LNCAP (cell line): ENCODE measurements around the gene TLR4.

Source experiments
- CTCF ChIP-seq: fragments of 450-650 bp; IDR thresholded peaks from 2 replicates; pipeline ENCODE4 v1.5.1; 2017; ENCODE audit warnings: mild to moderate bottlenecking

TLR4 gene

GRCh38 chr9:117768750-117769395 is 64.7 kb downstream of the TLR4 start:
- no peak for TF ChIP-seq CTCF

- TF ChIP-seq CTCF = no peak
Measured at GRCh38 chr9:117771136-117771535, 66.9 kb downstream of the TLR4 start.

- TF ChIP-seq CTCF = no peak
Measured at GRCh38 chr9:117772960-117773359, 68.8 kb downstream of the TLR4 start.
